Astrocyte of the spinal cord (primary cell): ENCODE results near the gene SLC39A13.

Experiments used
- DNase-seq: peaks from one replicate; pipeline ENCODE4 v3.0.0; 2011; ENCODE audit warnings: low read depth, low spot score
- H3K4me3 ChIP-seq: 2 replicates; pipeline ENCODE4 v1.5.1; 2011; ENCODE audit warnings: low read depth, mild to moderate bottlenecking, low read length, moderate library complexity
- in situ Hi-C: cut with HindIII; loops from 2 replicates; pipeline ENCODE4 v1.10.0; 2017; ENCODE audit warnings: low sequenced_read_pairs
- TF ChIP-seq, protein P1 (sequence below): IDR thresholded peaks from 2 replicates; pipeline ENCODE4 v1.5.1; 2012; ENCODE audit warnings: low read depth, mild to moderate bottlenecking, low read length, inconsistent platforms

Gene SLC39A13

GRCh38 chr11:47407746-47408590 lies at the start of gene SLC39A13:
Gene SLC39A13, plus strand, starts transcription at chr11:47408590. Its CDS starts 1,505 bp downstream, at chr11:47410095.
- DNase-seq, result peak; percentile 97
- TF ChIP-seq, protein P1, sequence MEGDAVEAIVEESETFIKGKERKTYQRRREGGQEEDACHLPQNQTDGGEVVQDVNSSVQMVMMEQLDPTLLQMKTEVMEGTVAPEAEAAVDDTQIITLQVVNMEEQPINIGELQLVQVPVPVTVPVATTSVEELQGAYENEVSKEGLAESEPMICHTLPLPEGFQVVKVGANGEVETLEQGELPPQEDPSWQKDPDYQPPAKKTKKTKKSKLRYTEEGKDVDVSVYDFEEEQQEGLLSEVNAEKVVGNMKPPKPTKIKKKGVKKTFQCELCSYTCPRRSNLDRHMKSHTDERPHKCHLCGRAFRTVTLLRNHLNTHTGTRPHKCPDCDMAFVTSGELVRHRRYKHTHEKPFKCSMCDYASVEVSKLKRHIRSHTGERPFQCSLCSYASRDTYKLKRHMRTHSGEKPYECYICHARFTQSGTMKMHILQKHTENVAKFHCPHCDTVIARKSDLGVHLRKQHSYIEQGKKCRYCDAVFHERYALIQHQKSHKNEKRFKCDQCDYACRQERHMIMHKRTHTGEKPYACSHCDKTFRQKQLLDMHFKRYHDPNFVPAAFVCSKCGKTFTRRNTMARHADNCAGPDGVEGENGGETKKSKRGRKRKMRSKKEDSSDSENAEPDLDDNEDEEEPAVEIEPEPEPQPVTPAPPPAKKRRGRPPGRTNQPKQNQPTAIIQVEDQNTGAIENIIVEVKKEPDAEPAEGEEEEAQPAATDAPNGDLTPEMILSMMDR, result peak; percentile 61
- in situ Hi-C loops, result no loop called here
- peak within 1 kb of the TSS; percentile 82 for H3K4me3 ChIP-seq

- no peak overlapping the region for H3K4me3 ChIP-seq
- TF ChIP-seq, protein P1, result no peak
- in situ Hi-C loops, result no loop called here
- no peak for DNase-seq
Measured at GRCh38 chr11:47358731-47359051, 49.7 kb upstream of the SLC39A13 start.

- TF ChIP-seq, protein P1, result no peak
- in situ Hi-C loops, result no loop called here
- DNase-seq, result no peak
- no peak overlapping the region for H3K4me3 ChIP-seq
Measured at GRCh38 chr11:47359162-47359561, 49.2 kb upstream of the SLC39A13 start.

DNA sequence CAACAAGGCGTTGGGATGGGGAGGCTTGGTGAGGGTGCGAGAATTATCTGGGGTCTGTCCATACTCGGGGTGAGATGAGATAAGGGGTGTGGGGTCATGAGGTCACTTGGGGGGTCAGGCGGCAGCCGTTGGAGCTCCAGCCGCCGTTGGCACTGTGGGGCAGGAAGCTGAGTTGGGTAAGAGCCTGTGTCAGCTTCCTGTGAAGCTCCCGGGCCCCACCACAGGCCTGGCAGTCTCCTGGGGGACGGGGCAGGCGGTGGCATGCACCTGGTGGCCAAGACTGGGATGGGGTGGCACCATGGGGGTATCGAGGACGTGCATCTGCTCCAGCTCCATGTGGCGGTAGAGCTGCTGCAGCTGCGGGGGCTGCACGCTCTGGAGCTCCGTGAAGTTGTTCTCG lies 48.8 kb upstream of the SLC39A13 start:
- H3K4me3 ChIP-seq, result no peak overlapping the region
- TF ChIP-seq, protein P1, result no peak
- in situ Hi-C loops, result no loop called here
- no peak for DNase-seq

GRCh38 chr11:47360341-47360740 lies 48.0 kb upstream of the SLC39A13 start:
- in situ Hi-C loops, result no loop called here
- H3K4me3 ChIP-seq, result no peak overlapping the region
- TF ChIP-seq, protein P1, result no peak
- DNase-seq, result no peak

DNA sequence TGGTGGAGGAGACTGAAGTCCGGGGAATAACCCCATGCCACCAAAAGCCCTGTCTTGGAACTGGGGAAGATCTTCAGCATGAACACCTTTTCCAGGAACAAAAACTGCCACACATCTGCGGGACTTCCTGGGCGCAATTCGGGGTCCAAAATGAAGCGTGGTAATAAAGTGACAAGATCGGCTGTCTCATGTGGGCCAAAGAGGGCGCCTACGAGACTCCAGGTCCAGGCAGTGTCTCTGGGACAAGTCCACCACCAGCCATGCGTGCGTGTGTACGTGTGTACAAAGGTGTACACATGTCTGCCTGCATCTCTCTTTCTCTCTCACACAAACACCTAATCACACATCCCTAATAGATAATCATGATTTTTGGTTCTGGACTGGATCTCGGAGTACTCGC lies 47.0 kb upstream of the SLC39A13 start:
- in situ Hi-C loops, result no loop called here
- TF ChIP-seq, protein P1, result no peak
- DNase-seq, result no peak
- no peak overlapping the region for H3K4me3 ChIP-seq
